BJ (cell line): ENCODE data around the gene SLC35A3. TPM values are rescaled to one million over a fixed set of nuclear protein-coding genes. Genes with fewer than 3 reads are reported as not detected.

ENCODE experiments used
- CTCF ChIA-PET: fragments of 350-600 bp; formaldehyde crosslinking; extraction: SDS; loops from one replicate; lab custom pipeline; 2021; ENCODE audit warnings: antibody characterized with exemption, inconsistent platforms; lab: Yijun Ruan, JAX
- POLR2A ChIA-PET: fragments of 300-600 bp; sonication (Branson Sonifier 250); formaldehyde crosslinking; extraction: SDS; loops from one replicate; lab custom pipeline; 2021; ENCODE audit warnings: antibody characterized with exemption; lab: Charles Lee
- DNase-seq: peaks from one replicate; pipeline ENCODE4 v3.0.0-alpha.2; 2011; ENCODE audit warnings: low read depth
- H3K27me3 ChIP-seq: 2 replicates; pipeline ENCODE4 v1.6.0; 2011; ENCODE audit warnings: low read length; ENCODE audit not compliant: control insufficient read depth, insufficient read depth
- H3K36me3 ChIP-seq: 2 replicates; pipeline ENCODE4 v1.5.1; 2011; ENCODE audit warnings: low read length; ENCODE audit not compliant: control insufficient read depth, insufficient read depth
- H3K4me3 ChIP-seq: 2 replicates; pipeline ENCODE4 v1.5.1; 2011; ENCODE audit warnings: low read depth, mild to moderate bottlenecking, control low read depth, low read length
- polyA plus RNA-seq: library from polyadenylated mRNA; depleted of rRNA; stranded (reverse); fragments of >200 nt; gene quantifications from 2 replicates; pipeline ENCODE4 v1.2.3, GENCODE V29; 2011
- TF ChIP-seq, protein P1 (sequence below): IDR thresholded peaks from 2 replicates; pipeline ENCODE4 v1.5.1; 2011; ENCODE audit warnings: low read depth, mild to moderate bottlenecking, control low read depth, inconsistent platforms, low read length, moderate library complexity; ENCODE audit not compliant: insufficient read depth

The SLC35A3 gene
- polyA plus RNA-seq, 1 experiment: 7.8 TPM

DNA sequence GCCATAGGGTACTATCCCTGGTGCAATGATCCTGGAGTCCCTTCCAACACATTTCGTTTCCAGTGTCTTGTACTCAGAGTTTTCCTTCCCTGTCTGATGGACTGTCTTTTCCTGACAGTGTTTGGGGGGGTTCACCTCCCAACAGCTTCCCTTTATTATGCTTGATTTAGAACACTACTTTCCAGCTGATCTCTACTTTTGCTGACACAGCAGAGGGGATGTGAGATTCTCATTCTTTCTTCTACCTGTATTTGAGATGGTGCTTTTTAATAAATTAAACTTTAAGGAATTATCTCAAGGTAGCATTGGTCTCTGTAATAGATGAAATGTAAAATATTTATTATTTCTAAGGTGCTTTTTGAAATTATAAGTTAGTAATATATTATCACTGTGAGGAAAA, 41.0 kb downstream of the SLC35A3 start:
- DNase-seq: no peak
- Histone ChIP-seq H3K4me3 (no peak overlapping the region), H3K36me3 (no peaks in the 10 kb centered on the region), H3K27me3 (no peaks in the 10 kb centered on the region)
- TF ChIP-seq, protein P1, sequence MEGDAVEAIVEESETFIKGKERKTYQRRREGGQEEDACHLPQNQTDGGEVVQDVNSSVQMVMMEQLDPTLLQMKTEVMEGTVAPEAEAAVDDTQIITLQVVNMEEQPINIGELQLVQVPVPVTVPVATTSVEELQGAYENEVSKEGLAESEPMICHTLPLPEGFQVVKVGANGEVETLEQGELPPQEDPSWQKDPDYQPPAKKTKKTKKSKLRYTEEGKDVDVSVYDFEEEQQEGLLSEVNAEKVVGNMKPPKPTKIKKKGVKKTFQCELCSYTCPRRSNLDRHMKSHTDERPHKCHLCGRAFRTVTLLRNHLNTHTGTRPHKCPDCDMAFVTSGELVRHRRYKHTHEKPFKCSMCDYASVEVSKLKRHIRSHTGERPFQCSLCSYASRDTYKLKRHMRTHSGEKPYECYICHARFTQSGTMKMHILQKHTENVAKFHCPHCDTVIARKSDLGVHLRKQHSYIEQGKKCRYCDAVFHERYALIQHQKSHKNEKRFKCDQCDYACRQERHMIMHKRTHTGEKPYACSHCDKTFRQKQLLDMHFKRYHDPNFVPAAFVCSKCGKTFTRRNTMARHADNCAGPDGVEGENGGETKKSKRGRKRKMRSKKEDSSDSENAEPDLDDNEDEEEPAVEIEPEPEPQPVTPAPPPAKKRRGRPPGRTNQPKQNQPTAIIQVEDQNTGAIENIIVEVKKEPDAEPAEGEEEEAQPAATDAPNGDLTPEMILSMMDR: no peak
- ChIA-PET POLR2A (no interaction called here), CTCF (interaction anchor here (0.8 to 0.9 kb wide), 2 partner anchors 13 to 444 kb away, joined by 3 to 4 read pairs; no protein-coding TSS in a partner anchor)

DNA sequence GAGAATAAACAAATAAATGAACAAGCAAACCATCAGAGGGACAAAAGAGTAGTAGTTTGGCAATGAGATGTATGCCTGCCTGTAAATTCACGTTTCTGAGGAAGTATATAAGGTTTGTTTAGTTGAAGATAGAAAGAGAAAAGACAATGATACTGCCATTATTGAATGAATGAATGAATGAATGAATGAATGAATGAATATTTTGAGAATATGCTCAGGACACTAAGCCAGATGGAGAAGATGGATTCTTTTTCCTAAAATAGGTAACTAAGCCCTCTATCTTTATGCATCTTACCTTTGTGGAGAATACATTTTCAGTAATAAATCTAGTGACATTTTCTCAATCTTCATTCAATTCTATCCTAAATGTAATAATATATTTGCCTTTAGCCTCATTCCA, 49.4 kb downstream of the SLC35A3 start:
- Histone ChIP-seq H3K36me3 (no peaks in the 10 kb centered on the region), H3K4me3 (no peak overlapping the region), H3K27me3 (no peaks in the 10 kb centered on the region)
- ChIA-PET POLR2A (no interaction called here), CTCF (no interaction called here)
- TF ChIP-seq, protein P1: no peak
- no peak for DNase-seq

DNA sequence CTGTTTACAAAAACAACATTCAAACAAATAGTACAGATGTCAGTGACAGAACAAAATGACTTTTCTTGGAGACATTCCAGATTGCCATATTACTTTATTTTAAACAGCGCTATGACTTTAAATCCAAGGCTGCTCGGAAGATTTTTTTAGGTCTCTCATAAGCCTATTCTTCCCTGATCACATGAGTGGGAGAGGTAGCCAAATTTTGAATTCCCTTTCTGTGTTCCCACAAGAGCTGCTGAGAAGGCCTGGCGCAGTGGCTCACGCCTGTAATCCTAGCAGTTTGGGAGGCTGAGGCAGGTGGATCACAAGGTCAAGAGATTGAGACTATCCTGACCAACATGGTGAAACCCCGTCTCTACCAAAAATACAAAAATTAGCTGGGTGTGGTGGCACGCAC, 53.7 kb downstream of the SLC35A3 start:
- no peak overlapping the region for H3K4me3 ChIP-seq
- DNase-seq: no peak
- TF ChIP-seq, protein P1: no peak
- CTCF ChIA-PET: interaction anchor here (1.0 kb wide), 1 partner anchor 13 kb away, joined by 3 read pairs; no protein-coding TSS in a partner anchor
- POLR2A ChIA-PET: no interaction called here
- H3K27me3 ChIP-seq: no peaks in the 10 kb centered on the region
- no peaks in the 10 kb centered on the region for H3K36me3 ChIP-seq

GRCh38 chr1:100027212-100027611, 57.4 kb downstream of the SLC35A3 start:
- Histone ChIP-seq H3K36me3 (no peaks in the 10 kb centered on the region), H3K27me3 (no peaks in the 10 kb centered on the region), H3K4me3 (no peak overlapping the region)
- TF ChIP-seq, protein P1: no peak
- ChIA-PET CTCF (no interaction called here), POLR2A (no interaction called here)
- no peak for DNase-seq

DNA sequence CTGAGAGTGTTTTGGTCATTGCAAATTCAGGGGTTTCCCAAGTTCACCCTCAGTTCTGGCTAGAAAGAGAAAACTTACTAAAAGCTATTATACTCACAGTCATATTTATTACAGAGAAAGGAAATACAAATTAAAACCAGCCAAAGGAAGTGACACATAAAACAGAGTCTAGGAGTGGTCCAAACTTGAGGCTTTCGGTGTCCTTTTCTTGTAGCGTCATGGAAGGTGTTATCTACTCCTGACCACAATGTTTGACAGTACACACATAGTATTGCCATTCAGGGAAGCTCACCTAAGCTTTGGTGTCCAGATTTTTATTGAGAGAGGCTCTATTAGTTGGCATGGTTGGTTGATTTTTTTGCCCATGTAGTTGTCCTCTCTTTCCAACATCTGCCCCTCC, 59.0 kb downstream of the SLC35A3 start:
- H3K27me3 ChIP-seq: no peaks in the 10 kb centered on the region
- ChIA-PET POLR2A (no interaction called here), CTCF (no interaction called here)
- no peaks in the 10 kb centered on the region for H3K36me3 ChIP-seq
- DNase-seq: no peak
- TF ChIP-seq, protein P1: no peak
- H3K4me3 ChIP-seq: no peak overlapping the region
